Fibroblast of lung (primary cell): ENCODE measurements around the gene COX7A2. TPM values are rescaled to one million over a fixed set of nuclear protein-coding genes. Genes with fewer than 3 reads are reported as not detected.

Source experiments
- DNase-seq, 2 donors: peaks; one replicate each; pipeline versions ENCODE4 v3.0.0 to v3.0.0-alpha.2; 2010; ENCODE audit warnings: low read depth in 2 of 2
- H2AFZ ChIP-seq: 2 replicates; pipeline ENCODE4 v1.5.1; 2012; ENCODE audit warnings: low read length, control low read depth, inconsistent platforms
- H3K27ac ChIP-seq: 2 replicates; pipeline ENCODE4 v1.5.1; 2011; ENCODE audit warnings: low read length, control low read depth; ENCODE audit not compliant: insufficient read depth
- H3K27me3 ChIP-seq: 2 replicates; pipeline ENCODE4 v1.5.1; 2011; ENCODE audit warnings: mild to moderate bottlenecking, low read length; ENCODE audit not compliant: control insufficient read depth, insufficient read depth
- H3K36me3 ChIP-seq: 2 replicates; pipeline ENCODE4 v1.5.1; 2011; ENCODE audit warnings: low read length; ENCODE audit not compliant: control insufficient read depth, insufficient read depth
- H3K4me1 ChIP-seq: 2 replicates; pipeline ENCODE4 v1.5.1; 2011; ENCODE audit warnings: low read length; ENCODE audit not compliant: control insufficient read depth, insufficient read depth; ENCODE audit errors: extremely low read depth
- H3K4me2 ChIP-seq: 2 replicates; pipeline ENCODE4 v1.5.1; 2011; ENCODE audit warnings: low read length, control low read depth; ENCODE audit not compliant: insufficient read depth; ENCODE audit errors: extremely low read depth
- H3K4me3 ChIP-seq, 4 experiments: fragments of 200-600 bp in 1 of 4; sonication (generic) in 1 of 4; replicated peaks in 1 of 4; 2 replicates each; pipeline ENCODE4 v1.5.1; 2011 to 2016; ENCODE audit warnings: low read length in 4 of 4, low read depth in 3 of 4, mild to moderate bottlenecking in 3 of 4, control low read depth in 2 of 4, inconsistent platforms in 1 of 4, mixed read lengths in 1 of 4; ENCODE audit not compliant: insufficient read depth in 1 of 4; ENCODE audit errors: control extremely low read depth in 1 of 4
- H3K79me2 ChIP-seq: 2 replicates; pipeline ENCODE4 v1.5.1; 2012; ENCODE audit warnings: mild to moderate bottlenecking, low read length, inconsistent platforms; ENCODE audit not compliant: control insufficient read depth, insufficient read depth
- H3K9ac ChIP-seq: 2 replicates; pipeline ENCODE4 v1.5.1; 2011; ENCODE audit warnings: mild to moderate bottlenecking, low read length, control low read depth; ENCODE audit not compliant: insufficient read depth
- H3K9me3 ChIP-seq: 2 replicates; pipeline ENCODE4 v1.5.1; 2012; ENCODE audit warnings: low read depth, low read length; ENCODE audit not compliant: control insufficient read depth, insufficient read depth
- H4K20me1 ChIP-seq: 2 replicates; pipeline ENCODE4 v1.5.1; 2011; ENCODE audit warnings: low read length; ENCODE audit not compliant: control insufficient read depth, insufficient read depth; ENCODE audit errors: extremely low read depth
- EZH2 ChIP-seq: IDR thresholded peaks from 2 replicates; pipeline ENCODE4 v1.5.1; 2012; ENCODE audit warnings: low read length, control low read depth, mild to moderate bottlenecking; ENCODE audit errors: missing control alignments
- polyA plus RNA-seq, 2 donors: library from polyadenylated mRNA; depleted of rRNA in 1 of 2; stranded (reverse) in 1 of 2; unstranded in 1 of 2; fragments of >200 nt; gene quantifications; 2 replicates each; pipeline ENCODE4 v1.2.1, GENCODE V29; 2011 to 2012; ENCODE audit warnings: missing spikeins in 1 of 2
- total RNA-seq: library from RNA; depleted of rRNA; stranded (reverse); fragments of >200 nt; gene quantifications from 2 replicates; pipeline ENCODE4 v1.2.1, GENCODE V29; 2014
- TF ChIP-seq, protein P1 (sequence below), 2 donors: IDR thresholded peaks in 1 of 2; conservative IDR thresholded peaks in 1 of 2; 1 replicate in 1 of 2; 2 replicates in 1 of 2; pipeline ENCODE4 v1.5.1; 2011 to 2012; ENCODE audit warnings: low read length in 2 of 2, control low read depth in 1 of 2, inconsistent platforms in 1 of 2, low read depth in 1 of 2, mild to moderate bottlenecking in 1 of 2

Gene COX7A2
- total and polyA plus RNA-seq, 2 donors (not counting 1 experiment from before 2014, with no cell fraction given), result 115 to 159 TPM

DNA sequence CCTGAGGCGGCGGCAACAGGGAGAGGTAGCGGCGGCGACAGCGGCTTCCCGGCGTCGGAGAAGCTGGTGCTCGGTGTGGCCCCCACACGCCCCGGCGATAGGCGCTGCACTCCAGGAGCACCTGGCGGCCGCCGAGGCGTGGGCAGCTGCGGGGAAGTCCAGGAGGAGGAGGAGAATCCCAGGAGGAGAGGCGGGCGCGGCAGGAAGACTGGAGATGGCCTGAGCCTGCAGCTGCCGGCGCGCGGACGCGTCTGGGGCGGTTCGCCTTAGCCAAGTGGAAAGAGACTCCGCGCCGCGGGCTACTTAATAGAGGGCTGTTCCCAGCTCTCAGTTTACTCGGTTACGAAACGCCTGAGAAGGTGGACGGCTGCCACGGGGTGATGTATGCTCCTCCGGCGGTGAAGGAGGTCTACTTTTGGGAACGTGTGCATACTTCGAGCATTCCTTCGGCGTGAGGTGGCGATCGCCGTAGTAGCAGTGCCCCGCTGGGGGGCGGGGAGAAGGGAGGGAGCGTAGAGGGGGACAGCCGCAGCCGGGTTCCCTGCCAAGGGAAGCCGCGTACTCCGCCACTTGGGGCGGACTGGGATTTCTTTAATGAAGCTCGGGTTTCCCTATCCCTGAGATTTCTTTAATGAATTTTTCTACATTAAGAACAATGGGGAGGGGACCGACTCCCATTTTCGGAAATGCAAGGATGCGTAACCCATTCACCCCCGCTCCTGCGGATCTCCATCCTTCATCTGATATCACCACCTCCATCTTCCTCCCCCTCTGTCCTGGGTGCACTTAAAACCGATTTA, 37.6 kb downstream of the COX7A2 start, which contains the start of gene COL12A1:
Gene COL12A1 (minus strand): TSS at position 278 of the 800 bp plus-strand sequence. CDS start 3,261 bp downstream, outside the sequence.
- H2AFZ ChIP-seq, result peak within 1 kb of the TSS; percentile 38
- H3K27me3 ChIP-seq, result no peaks in the 10 kb centered on the region
- peaks cover 46% of the 10 kb centered on the region for H3K79me2 ChIP-seq
- peak within 1 kb of the TSS; percentile 73 for H3K4me2 ChIP-seq
- peak; percentile 99 for DNase-seq
- peak within 1 kb of the TSS; percentile 90 for H3K9ac ChIP-seq
- TF ChIP-seq EZH2, result no peak
- TF ChIP-seq, protein P1, sequence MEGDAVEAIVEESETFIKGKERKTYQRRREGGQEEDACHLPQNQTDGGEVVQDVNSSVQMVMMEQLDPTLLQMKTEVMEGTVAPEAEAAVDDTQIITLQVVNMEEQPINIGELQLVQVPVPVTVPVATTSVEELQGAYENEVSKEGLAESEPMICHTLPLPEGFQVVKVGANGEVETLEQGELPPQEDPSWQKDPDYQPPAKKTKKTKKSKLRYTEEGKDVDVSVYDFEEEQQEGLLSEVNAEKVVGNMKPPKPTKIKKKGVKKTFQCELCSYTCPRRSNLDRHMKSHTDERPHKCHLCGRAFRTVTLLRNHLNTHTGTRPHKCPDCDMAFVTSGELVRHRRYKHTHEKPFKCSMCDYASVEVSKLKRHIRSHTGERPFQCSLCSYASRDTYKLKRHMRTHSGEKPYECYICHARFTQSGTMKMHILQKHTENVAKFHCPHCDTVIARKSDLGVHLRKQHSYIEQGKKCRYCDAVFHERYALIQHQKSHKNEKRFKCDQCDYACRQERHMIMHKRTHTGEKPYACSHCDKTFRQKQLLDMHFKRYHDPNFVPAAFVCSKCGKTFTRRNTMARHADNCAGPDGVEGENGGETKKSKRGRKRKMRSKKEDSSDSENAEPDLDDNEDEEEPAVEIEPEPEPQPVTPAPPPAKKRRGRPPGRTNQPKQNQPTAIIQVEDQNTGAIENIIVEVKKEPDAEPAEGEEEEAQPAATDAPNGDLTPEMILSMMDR (conservative IDR thresholded peaks at IDR 0.05 in 1 of 2, IDR thresholded peaks at IDR 0.05 in 1 of 2; ENCODE audit: low read depth in 1 of 2, low read length in 2 of 2), result peak in 1 of 2 donors; percentile 14
- H3K9me3 ChIP-seq, result no peaks in the 10 kb centered on the region
- peaks cover 12% of the 10 kb centered on the region for H3K4me1 ChIP-seq
- H3K36me3 ChIP-seq, result peaks cover 9% of the 10 kb centered on the region
- H3K27ac ChIP-seq, result peak within 1 kb of the TSS; percentile 99
- H4K20me1 ChIP-seq, result no peaks in the 10 kb centered on the region
- H3K4me3 ChIP-seq, result peak within 1 kb of the TSS; percentile 69 to 100 (median 90)

DNA sequence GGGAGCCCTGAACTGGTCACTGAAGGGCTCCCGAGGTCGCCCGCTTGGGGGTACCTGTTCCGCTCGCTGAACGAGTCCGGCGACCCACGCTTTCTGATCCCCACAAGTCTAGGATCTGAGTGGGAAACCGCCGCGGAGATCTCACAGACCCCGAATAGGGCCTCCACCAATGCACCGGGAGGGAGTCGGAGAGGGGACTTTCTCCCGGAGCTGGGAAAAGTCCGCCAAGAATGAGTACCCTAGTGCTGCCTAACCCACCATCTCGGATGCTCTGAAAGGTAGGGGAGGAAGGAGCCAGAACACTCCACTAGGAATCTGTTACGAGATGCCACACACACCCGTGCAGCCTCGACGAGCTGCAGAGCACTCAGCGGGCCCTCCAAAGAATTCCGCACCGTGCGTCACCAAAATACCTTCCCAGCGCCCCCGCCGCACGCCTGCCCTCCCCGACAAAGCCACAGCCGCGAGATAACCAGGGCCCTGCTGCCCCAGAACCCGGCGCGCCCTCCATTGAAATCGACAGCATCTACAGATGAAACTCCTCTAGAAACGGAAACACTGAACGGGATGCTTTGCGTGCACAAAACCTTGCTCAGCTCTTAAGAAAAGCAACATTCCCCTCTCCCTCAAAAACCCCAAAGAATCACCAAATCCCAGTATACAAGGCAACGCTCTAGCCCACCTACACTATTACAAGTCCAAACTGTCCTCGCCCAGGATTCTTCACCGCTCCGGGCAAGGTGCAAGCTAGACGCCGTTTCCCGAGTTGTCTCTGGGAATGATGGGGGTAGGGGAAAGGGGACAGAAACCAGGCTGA, 38.4 kb downstream of the COX7A2 start:
- TF ChIP-seq, protein P1 (conservative IDR thresholded peaks at IDR 0.05 in 1 of 2, IDR thresholded peaks at IDR 0.05 in 1 of 2; ENCODE audit: low read depth in 1 of 2, low read length in 2 of 2), result no peak
- TF ChIP-seq EZH2, result no peak
- Histone ChIP-seq H3K9me3 (no peaks in the 10 kb centered on the region), H2AFZ (no peak overlapping the region), H3K4me2 (peak overlapping the region; percentile 60), H3K4me3 (peak overlapping the region; percentile 69 to 100 (median 90)), H3K79me2 (peaks cover 54% of the 10 kb centered on the region), H3K27me3 (no peaks in the 10 kb centered on the region), H3K9ac (peak overlapping the region; percentile 90), H3K27ac (peak overlapping the region; percentile 99), H3K36me3 (peaks cover 9% of the 10 kb centered on the region), H3K4me1 (peaks cover 12% of the 10 kb centered on the region), H4K20me1 (no peaks in the 10 kb centered on the region)
- peak; percentile 78 to 91 for DNase-seq
